Dedifferentiated amniotic fluid mesenchymal stem cell (primary cell): ENCODE results near the gene RTL10.

ENCODE experiments used
- DNase-seq: peaks from one replicate; pipeline ENCODE4 v3.0.0-alpha.2; 2016; ENCODE audit errors: extremely low spot score

Gene RTL10

DNA sequence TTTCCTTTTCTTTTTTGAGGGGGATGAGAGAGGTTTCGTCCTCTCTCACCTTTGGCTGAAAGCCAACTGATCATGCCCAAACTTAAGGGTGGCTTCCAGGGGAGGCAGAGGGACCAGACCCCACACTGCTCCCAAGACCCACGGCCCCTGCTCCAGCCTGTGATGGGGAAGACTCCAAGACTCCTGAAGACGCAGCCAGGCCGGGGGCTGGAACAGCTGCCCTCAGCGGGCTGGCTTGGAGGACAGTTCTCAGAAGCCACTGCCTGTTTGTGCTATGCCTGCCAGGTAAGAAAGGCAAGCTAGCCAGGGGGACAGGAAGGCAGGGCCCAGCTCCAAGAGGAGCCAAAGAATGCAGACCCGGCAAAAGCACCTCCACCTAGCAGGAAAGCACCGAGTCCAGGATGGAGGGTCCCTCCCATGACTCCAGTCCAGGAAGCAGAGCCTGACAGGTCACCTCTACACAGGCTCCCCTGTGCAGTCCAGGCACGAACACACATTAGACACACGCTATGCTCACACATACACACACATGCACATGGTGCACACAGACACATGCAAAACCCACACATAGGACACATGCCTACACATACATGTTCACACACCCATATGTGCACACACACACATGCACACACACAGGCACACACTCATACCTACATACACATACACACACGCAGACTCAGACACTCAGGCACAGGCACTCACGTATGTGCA, 31.3 kb downstream of the RTL10 start:
- no peak for DNase-seq

DNA sequence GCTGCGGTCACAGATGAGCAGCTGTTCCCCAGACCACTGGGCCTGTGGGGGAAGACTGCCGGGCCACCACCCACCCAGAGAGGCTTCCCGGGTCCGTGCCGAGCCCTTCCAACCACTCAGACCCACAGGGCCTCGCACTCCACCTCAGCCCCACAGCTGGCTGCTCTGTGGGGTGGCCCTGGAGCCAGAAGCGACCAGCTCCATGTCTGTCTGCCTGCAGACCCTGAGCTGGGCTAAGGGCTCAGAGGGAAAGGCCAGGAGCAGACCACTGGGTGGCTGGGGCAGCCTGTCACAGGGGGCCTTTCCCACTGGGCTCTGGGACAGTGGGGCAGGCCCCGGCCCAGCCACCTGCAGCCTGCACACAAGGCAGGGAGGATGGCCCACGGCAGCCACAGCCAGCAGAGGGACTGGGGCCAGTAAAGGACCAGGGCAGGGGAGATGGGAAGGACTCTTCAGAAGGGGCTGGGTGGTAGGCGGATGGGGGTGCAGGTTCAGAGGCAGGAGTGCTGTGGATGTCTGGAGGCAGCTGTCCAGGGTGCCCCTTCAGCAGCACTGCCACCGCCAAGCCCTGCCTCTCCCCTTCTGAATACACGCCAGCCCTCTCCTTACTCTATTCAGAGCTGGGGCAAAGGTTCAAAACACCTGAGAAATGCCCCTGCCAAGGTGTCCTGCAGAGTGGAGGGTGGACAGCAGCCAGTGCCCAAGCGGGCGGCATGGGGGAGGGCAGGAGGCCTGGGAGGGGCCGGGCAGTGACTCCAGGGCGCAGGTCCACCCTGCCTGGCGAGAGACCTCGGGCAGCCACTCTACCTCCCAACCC, 32.2 kb downstream of the RTL10 start:
- no peak for DNase-seq

DNA sequence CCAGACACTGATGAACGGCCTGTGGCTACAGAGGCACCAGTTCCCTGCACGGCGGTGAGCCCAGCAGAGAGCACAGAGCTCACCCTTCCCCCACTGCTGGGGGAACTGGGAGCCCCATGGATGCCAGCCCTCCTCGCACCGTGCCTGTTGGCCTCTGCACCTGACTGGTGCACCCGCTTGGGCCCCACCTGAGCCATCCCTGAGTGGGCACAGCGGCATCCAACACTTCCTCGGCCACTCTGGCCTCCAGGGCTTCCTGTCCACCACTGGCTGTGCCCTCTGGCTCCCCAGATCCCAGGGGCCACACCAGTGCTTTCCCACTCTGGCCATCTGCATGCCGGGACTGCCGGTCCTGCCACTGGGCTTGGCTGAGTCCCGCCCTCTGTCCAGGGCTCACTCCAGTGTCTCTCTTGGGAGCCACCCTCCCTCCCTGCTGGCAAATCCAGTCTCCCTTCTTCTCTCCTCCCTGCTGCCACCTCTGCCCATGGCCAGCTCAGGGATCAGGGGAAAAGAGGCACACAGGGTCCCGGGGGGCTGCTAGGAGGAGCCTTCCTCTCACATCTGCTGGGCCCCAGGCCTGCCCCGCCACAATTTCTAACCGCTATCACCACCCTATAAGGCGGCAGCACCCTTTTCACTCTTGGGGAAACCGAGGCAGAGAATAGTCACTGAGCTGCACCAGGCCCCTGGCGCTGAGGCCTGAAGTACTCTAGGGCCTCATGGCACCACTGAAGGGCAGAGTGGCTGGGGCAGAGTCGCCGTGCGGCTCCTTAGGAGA, 33.0 kb downstream of the RTL10 start:
- DNase-seq: no peak

DNA sequence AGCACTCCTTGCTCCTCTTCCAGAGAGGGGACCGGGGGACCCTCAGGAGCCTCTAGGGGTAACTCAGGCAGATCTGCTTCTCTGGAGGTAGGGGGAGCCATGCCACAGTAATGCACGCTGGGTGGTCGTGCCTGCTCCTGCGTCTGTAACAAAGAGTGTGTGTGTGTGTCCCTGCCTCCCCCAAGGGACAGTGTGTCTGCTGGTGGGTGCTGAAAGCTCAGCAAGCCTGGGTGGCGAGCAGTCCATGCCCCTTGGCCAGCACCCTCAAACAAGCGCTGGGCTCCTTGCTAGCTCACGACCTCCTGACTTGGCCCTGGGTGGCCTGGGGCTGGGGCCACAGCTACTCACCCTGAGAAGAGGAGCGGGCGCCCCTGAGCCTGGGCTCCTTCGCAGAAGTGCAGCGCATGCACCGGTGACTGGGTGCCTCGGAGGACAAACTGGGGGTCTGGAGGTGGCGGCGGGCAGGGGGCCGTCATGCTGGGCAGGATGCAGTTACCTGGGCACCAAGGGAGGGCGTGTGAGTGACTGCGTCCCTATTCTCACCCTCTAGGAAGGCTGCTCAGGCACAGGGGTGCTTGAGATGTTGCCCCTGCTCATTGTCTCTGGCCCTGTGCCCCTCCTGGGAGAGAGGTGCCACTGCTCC, 33.7 kb downstream of the RTL10 start:
- DNase-seq: no peak

DNA sequence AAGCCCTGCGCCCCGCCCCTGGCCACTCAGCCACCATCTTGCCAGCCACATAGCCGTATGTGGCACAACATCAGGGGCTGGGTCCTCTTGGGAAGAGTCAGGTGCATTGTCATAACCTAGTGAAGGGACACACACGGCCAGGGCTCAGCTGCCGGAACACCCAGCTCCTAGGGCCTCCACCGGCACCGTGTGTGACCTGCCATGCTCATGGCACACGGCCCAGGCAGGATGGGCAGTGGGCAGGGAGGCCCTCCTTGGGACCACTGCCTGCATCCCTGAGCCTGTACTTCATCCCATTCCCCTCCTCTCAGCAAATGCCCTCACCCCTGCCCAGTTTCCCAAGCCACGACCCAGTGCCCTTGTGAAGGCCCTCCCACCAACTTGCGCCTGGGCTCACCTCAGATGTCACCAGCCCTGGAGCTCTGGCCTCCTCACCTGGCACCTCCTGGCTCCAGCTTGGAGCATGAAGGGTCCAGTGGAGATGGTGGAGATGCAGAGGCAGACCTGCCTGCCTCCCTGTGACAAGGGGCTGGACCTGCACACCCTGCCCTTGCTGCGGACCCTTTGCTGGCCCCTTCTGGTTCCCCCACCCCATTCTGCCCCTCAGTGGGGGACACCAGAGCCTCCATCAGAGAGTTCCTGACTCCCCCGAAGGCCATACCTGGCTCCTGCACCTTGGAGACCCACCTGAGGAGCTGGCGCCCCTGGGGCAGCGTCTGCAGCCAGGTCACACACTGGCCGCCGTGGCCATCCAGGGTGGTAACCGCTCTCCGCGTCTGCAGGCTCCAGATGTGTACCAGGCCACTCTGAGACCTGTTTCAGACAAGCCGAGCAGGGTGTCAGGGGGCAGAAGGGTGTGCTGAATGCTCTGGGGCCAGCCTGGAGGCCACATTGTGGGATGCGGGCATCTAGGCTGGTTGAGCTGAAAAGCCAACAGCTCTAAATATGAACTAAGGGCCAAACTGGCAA, 34.5 kb downstream of the RTL10 start:
- DNase-seq: no peak

DNA sequence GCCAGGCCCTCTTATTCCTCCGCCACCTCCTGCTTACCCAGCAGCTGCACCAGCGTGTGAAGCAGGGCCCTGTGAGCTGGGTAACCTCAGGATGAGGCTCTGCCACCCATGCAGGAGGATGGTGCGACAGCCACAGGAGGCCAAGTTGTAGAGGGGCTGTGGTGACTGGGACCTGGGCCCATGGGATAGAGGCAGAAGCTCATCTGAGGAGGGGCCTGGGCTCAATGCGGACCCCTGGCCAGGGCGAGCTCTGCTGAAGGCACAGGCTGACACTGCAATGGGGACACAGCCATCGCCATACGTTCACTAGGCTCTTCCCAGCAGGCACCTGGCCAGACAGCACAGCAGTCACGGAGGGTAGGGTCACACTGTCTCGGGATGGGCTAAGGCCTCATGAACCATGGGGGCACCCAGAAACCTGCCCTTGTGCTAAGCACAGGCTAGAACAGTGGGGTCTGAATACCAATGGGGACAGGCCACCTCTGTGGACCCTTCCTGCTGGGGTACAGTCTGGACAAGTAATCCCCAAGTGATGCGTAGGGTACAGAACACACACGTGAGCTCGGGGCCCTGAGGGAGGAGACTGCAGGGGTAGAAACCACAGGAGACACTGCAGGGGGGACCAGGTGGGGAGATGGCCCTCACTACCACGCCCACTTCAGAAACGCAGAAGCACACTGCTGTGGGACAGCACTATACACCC, 35.3 kb downstream of the RTL10 start:
- DNase-seq: no peak

DNA sequence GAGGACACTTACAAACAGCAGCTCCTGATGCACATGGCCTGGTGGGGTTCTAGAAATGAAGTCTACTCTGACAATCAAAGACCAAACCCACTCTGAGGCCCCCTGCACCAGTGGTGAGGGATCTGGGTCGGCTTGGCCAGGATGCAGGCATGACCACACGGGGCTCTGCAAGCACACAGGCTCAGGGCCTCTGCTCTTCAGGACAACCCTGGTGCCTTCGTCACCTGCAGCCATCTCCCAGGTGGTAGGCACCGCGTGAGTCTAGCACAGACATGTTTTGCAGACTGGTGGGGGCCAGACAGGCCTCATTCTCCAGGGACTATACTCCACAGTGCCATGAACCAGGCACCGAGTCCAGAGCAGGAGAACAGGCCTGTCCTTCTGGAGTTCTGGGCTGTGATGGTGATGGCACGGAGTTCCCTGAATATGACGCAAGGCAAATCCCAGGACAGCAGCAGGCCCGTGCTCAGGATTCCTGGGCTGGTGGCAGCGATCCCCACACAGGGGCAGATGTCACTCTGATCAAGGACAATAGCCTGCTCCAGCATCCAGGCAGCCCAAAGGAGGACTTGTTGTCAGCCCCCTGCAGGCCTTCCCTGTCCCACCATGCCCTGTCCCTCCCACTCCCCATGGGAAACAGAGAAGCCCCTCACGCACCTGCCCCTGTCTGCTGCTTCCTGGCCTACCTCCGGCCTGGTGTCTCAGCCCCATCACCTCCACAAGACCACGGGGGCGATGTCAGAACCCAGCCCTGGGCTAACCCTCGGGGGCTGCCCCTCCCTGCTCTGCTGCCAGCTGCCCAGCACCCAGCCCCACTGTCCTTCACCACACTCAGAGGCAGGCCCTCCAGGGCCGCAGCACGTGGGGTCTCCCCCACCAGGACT, 36.1 kb downstream of the RTL10 start:
- no peak for DNase-seq

DNA sequence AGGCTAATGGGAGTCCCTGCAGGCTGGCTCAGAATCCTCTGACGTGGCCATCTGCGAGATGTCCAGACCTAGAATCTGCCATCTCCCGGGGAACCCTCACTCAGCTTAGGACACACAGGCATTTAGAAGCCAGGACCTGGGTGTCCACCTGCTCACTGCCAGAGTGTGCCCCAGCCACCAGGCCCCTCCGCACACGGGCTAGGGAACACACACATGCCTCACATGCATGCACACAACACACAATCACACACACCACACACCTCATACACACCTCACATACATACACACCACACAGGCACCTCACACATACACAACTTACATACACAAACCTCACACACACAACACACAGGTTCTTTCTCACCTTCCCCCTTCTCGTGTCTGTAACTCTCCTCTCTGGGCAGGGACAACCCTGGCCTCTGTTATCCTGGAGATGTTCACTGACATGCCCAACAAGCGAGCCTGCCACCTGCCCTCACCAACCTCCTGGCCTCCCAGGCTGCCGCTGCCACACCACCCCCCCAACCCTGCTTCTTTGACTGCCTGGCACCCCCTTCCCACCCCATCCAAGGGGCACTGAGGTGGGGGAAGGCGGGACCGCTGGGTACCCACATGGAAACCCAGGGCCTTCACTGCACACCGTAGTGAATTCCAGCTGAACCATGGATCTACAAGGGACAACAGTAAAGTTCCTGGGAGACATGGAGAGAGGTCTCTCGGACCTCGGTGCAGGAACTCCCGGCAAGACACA, 38.1 kb downstream of the RTL10 start:
- DNase-seq: no peak

DNA sequence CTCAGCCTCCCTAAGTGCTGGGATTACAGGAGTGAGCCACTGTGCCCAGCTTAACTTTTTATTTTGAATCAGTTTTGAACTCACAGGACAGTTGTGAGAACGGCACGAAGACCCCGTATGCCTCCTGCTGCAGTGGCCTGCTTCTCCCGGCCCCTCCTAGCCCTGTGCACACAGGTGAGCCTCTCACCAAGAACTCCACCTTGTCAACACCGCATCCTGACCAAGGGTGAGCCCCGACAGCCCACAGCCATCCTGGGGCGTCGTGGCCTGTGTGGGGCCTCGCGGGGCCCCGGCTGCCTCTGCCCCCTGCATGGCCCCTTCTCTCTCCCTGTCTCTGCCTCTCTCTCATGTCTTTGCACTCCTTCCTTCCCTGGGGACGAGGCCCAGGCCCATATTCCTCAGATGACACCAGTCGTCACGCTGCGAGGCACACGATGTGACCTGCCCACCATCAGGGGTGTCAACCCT, 38.8 kb downstream of the RTL10 start:
- DNase-seq: no peak

DNA sequence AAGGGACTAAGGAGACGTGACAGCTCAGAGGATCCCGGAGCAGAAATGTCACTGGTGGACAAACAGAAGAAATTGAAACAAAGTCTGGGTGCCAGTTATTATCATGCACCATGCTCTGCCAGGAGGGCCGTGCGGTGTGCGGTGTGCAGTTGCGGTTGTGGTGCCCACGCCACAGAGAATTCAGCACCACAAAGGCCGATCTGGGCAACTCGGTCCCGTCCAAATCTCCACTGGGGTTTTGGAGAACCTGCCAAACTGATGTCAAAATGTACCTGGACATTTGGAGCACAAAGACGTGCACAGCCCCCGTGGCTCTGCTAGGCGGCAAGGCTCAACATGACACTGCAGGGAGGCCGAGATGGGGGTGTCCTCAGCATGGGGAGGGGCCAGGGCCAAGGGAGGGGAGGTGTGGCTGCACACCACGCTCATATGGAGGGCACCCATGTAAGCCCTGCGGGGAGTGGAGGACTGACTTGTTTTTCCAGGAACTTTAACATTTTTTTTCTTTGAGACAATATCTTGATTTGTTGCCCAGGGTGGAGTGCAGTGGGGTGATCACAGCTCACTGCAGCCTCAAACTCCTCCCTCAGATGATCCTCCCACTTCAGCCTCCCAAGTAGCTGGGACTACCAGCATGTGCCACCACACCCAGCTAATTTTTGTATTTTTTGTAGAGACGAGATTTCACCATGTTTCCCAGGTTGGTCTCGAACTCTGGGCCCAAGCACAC, 39.4 kb downstream of the RTL10 start:
- DNase-seq: no peak

DNA sequence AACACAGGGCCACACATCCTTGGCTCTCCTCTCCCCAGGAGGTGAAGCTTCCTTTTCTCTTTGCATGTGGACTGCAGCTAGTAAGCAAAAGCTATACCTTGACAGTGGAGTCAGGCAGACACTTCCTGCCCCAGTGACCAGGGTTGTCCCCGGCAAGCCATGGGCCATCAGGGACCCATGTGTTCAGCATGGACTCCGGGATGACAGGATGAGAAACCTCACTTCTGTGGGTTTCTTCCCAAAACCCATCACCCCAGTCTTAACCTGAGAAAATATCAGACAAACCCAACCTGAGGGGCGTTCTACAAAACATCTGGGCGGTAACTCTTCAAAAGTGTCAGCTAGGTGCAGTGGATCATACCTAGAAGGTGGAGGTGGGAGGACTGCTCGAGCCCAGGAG, 40.2 kb downstream of the RTL10 start:
- no peak for DNase-seq

DNA sequence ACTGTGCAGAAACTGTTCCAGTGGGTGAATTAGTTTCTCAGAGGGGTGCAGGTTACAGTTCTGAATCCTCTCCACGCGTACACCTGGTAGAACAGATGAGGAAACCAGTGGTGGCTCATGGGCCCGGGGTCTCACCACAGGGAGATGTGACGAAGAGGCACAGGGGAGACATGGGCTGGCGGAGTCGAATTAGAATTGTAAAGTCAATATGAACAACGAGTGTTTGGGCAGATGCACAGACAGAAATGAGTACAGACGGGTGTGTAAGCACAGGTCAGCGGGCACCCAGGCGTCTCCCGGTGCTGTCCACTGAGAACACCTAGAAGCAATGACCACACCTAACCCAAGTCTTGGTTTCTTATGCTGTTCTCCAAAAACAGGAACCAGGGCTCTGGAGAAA, 41.8 kb downstream of the RTL10 start:
- no peak for DNase-seq

DNA sequence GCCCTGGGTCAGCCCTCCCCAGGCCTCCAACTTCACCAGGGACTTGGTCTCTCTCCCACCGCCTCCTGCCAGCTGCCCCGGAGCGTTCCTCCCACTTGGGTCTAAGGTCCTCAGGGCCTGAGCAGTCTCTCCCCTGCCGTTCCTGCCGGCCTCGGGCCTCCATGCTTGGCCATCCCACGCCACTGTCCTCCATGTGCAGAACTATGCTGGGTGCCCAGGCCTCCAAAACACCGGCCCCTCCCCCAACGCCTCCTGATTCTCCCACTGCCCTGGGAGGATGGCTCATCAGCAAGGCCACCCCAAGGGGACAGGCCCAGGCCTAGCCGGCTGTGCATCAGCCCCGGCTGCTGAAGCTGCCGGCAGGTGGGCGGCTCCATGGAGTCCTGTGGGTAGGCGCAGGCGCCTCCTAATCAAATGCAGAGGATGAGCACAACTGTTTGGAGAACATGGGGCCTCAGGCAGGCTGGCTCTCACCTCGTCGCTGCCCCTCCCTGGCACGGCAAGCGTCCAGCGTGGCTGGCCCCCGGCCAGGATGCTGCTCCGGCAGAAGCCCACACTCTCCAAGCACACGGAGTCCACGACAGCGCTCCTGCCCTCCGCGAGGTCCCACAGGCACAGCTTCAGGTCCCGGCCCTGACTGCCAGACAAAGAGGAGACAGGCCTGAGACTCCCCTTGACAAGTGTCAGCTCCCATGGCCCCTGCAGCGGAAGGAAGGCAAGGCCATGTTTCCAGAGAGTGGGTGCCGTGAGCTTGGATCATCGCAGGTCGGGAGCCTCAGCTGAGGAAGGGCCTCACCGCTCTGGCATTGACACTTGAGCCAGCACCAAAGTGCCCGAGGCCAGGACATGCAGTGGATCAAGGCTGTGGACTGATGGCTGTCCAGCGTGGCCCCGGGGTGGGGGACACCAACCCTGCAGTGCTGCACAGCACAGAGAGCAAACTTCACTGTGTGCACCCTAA, 42.6 kb downstream of the RTL10 start:
- DNase-seq: no peak

DNA sequence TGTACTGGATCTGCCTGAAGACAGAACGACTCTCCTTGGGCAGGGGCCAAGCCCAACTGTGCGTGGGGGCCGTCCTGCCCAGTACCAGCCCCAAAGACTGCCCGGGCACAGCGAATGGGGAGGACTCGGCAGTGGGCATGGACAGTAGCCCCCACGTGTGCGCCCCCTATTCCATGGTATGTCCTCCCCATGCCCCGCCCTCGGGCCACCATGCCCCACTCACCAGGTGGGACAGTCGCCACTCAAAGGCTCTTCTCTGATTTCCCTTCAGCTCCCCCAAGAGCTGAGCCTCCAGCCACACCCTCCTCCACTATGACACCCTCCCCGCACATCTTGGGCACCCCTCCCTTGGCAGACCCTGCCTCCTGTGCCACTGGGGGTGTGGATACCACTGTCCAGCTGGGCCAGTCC, 43.5 kb downstream of the RTL10 start:
- no peak for DNase-seq

DNA sequence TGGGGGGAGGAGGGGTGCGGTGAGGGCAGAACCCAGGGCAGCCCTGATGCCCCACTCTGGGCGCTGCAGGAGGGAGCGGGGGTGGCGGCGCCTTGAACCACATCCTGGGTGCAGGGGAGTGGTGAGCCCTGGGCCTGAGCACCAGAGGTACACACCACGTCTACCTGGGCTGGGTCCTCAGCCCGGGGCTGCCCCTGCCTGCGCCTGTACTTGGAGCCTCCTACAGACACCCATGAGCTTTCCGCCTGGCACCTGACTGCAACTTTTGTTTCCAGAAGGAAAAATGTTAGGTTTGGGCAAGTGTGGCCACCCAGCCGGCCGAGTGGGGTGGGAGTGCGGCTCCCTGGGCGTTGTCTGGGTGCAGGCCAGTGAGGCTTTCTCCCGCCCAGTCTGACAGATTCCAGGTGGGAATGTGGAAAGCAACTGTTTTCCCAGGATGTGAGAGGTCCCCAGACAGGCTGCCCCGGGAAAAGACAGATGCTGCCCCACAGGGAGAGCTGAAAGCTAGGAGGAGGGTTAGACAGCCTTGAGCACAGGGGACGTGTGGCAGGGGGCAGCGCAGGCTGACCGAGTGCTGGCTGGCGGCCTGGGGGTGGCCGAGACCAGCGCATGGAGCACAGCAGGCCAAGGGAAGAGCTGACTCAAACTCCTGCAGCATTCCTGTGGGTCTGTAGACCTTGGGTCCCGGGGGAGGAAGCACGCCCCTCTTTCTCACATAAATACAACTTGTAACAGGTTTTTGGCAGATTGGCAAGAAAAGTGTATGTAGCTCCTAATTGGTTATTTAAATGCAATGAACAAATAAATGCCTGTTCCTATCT, 44.1 kb downstream of the RTL10 start:
- no peak for DNase-seq

DNA sequence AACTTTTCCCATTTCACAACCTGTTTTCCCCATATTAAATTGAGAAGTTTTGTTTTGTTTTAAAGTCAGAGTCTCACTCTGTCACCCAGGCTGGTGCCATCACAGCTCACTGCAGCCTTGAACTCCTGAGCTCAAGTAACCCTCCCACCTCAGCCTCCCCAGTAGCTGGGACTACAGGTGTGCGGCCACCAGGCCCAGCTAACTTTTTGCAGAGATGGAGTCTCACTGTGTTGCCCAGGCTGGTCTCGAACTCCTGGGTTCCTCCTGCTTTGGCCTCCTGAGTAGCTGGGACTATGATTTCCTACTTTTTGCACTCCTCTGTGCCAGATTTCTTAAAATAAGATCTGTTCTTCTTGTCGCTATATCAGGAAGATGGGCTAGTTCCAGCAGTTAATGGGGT, 44.9 kb downstream of the RTL10 start:
- no peak for DNase-seq
